8988T (cell line): ENCODE results near the gene MAP3K5.
"Not testable (repeated sequence)": the region's sequence is repeated elsewhere in the genome, so short reads cannot be mapped to it uniquely, and the experiment has no call there.

ENCODE experiments used
- DNase-seq: peaks from one replicate; pipeline ENCODE4 v3.0.0; 2011

MAP3K5 gene

DNA sequence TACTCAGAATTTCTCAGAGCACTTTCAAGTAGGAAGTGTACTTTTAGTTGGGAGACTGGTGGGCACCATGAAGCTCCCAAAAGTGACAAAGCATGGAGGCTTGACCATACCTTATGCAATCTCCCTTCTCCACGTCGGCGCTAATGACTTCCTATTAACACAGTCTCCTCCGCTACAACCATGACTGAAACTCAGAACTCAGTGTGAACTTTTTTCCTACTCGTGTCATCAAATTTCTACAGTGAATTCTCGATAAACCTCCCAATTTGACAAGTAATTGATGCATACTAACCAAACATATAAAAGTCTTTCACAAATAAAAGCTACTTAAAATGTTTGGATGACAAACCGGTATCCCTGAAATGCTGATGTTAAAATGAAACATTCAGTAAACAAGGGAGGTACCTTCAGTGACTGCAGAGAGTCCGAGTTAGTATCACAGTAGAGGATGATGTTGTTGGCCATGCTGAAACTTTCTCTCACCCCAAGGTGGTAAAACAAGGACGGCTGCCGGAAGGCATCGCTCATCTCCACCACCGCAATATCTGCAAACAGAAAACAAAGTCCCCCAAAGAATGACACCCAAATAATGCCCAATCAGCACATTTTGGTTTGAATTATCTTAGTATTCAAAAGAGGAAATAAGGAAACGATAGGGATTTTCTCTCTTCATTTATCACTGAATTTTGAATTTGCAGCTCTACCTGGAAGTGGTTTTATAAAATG lies 72.1 kb downstream of the MAP3K5 start:
- no peak for DNase-seq

DNA sequence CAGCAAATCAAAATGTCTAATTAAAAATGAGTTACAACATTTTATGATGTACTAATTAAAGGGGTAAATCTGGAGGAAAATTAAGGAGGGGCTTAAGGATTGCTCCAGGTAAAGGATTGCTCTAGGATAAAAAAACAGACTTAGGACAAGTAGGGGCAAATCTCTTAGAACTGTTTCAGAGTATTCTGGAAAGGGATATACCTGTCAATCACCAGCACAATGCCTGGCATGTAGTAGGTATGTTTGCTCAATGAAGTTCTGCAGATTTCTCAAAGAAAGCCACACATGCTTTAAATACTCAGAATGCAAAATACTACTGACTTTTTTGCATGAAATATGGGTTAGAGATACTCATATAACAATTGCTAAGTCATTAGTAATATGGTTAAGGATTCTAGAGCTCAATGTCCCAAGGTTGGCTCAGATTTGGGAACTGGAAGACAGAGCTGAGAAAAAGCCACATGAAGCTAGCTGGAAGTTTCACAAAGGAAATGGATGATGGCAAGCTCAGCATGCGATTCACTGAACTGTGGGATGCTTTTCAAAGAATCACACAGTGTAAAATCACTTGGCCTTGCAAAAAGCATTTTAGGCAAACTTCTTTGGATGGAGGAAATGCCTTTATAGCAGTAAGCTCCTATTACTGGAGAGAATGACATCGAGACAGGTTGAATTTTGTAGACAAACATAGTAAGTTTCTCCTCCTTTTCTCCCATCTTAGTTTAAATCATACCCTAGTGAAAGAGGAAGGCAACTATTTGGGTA lies 72.8 kb downstream of the MAP3K5 start:
- DNase-seq, result no peak

GRCh38 chr6:136718476-136718875 lies 73.8 kb downstream of the MAP3K5 start:
- DNase-seq, result no peak

- DNase-seq, result no peak
These were observed 74.6 kb downstream of the MAP3K5 start for GRCh38 chr6:136717716-136717990.

DNA sequence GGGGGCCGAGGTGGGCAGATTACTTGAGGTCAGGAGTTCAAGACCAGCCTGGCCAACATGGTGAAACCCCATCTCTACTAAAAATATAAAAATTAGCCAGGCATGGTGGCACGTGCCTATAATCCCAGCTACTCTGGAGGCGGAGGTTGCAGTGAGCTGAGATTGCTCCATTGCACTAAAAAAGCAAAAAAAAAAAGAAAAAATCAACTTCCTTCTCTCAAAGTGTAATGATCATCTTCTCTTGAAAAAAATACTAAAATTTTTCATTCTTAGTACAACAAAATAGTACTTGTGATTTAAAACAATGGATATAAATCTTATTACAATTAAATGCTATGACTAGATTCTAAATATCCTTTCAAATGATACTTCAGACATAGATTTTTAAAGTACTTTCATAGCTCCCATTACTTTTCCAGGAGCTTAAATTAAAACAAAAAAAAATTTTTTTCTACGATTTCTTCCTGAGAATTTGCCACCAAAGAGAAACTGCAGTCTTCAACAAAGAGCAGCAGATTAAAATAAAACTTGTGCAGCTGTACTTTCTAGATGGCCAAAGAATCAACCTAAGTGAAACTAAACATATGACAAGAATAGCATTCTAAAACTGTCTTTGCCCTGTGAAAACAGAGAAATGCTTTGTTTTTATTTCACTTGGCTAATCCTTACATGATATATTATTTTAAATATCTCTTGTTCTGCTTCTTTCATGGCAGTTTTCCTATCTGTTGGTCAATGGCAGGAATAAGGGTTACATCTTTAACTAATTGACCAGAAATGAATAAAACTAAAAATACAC lies 75.2 kb downstream of the MAP3K5 start:
- DNase-seq, result no peak

DNA sequence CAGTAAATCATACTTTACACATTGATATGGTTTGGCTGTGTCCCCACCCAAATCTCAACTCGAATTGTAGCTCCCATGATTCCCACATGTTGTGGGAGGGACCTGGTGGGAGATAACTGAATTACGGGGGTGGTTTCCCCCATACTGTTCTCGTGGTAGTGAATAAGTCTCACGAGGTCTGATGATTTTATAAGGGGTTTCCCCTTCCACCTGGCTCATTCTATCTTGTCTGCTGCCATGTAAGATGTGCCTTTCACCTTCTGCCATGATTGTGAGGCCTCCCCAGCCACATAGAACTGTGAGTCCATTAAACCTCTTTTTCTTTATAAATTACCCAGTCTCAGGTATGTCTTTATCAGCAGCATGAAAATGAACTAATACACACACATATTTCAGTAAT lies 79.6 kb downstream of the MAP3K5 start:
- DNase-seq, result not testable (repeated sequence)

- DNase-seq, result no peak
These were observed 80.6 kb downstream of the MAP3K5 start for GRCh38 chr6:136711644-136712043.

DNA sequence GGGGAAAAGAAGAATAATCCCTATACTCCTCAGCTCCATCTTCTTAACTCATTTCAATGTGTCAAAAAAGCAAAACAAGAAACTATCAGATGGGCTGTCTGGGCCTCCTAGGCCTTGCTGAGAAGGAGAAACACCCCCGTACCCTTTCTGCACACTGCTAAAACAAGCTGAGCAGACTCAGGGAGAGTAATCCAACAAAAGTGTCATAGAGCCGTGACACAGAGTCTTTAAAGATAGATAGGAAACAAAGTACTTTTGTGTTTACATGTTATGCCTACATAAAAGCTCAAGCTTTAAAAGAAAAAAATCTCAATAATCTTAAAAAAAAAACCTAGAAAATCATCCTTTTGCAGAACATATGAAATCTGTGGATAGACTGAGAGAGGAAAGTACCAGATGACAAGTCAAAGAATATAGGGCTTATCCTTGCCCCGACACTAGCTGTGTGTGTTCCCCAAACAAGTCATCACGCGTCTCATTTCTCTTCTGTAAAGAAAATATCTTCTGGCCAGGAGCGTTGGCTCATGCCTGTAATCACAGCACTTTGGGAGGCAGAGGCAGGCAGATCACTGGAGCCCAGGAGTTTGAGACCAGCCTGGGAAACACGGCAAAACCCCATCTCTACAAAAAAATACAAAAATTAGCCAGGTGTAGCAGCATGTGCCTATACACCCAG lies 81.3 kb downstream of the MAP3K5 start:
- DNase-seq, result no peak

- no peak for DNase-seq
These were observed 82.8 kb downstream of the MAP3K5 start for GRCh38 chr6:136709429-136709828.

GRCh38 chr6:136706430-136706829 lies 85.8 kb downstream of the MAP3K5 start:
- DNase-seq, result no peak

GRCh38 chr6:136703331-136703865 lies 88.9 kb downstream of the MAP3K5 start:
- DNase-seq, result no peak

GRCh38 chr6:136701045-136701444 lies 91.2 kb downstream of the MAP3K5 start:
- no peak for DNase-seq

GRCh38 chr6:136699358-136699757 lies 92.9 kb downstream of the MAP3K5 start:
- no peak for DNase-seq

GRCh38 chr6:136696783-136697364 lies 95.4 kb downstream of the MAP3K5 start:
- DNase-seq, result no peak

DNA sequence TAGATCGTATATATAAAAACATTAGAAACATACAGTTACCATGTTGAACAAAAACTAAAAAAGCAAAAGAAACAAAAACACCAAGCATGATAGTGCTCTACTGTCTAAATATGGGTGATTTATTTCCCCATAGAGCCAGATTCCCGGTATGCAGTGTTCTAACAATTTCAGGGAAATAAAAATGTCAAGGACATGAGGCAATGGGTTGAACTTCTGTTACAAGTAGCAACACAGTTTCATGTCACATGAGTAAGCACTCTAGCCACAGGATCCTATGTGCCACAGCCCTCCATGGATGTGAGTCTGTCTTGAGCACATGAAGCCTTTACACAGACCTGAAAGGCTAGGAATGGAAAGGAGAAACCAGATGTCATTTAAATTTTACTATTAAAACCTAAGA lies 96.0 kb downstream of the MAP3K5 start:
- DNase-seq, result no peak

- DNase-seq, result no peak
These were observed 96.9 kb downstream of the MAP3K5 start for GRCh38 chr6:136695412-136695811.

DNA sequence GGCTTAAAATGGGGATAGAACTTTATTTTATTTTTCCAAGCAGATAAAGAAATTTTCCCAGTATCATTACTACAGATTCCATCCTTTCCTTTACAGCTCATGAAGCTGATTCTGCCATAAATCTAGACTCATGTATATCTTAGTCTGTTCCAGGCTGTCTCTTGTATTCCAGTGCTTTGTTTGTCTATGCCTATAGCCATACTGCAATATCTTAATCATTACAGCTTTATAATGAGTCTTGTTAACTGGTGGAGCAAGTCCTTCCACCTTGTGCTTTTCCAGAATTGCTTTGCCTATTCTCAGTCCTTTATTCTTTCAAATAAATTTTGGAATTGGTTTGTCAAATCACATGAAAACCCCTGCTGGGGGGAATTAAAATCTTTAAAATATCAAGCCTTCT lies 99.2 kb downstream of the MAP3K5 start:
- no peak for DNase-seq

DNA sequence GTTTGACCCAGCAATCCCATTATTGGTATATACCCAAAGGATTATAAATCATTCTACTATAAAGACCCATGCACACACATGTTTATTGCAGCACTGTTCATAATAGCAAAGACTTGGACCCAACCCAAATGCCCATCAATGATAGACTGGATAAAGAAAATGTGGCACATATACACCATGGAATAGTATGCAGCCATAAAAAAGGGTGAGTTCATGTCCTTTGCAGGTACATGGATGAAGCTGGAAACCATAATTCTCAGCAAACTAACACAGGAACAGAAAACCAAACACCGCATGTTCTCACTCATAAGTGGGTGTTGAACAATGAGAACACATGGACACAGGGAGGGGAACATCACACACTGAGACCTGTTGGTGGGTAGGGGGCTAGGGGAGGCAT lies 104.4 kb downstream of the MAP3K5 start:
- not testable (repeated sequence) for DNase-seq

GRCh38 chr6:136685540-136686108 lies 106.7 kb downstream of the MAP3K5 start:
- no peak for DNase-seq

DNA sequence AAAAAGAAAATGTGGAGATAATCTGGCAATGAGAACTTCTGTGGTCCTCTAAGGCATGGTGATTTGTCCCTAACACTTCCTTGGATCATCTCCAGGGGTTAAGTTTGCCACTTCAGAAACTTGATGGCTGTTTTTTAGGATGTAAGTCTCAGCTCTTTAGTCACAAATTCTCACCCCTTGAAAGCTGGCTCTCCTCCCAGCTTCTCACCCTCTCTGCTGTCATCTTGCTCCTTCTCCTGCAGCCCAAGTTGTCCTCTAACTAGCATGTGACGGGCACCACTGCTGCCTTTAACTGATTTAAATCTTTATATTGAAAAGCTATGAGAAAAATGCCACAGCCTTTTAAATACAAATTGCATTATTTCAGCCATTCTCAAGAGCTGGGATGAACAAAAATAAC lies 107.8 kb downstream of the MAP3K5 start:
- no peak for DNase-seq

- no peak for DNase-seq
These were observed 108.9 kb downstream of the MAP3K5 start for GRCh38 chr6:136683209-136683941.

DNA sequence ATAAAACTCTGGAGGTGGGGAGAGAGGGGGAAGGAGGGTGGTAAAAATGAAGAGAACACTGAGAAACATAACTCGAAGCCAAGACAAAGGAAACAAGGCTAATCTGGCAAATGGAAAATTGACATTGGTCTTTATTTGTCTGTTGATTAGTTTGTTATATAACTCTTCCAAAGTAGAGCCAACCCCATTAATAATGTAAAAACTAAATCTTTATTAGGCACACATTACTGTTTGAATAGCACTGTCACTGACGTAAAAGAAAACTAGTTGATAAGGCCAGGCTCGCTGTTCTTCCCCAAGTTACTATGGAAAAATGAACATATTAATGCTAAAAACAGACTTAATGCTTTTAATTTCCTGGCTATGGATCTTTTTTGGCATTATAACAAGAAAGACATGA lies 110.0 kb downstream of the MAP3K5 start:
- DNase-seq, result no peak
